ENCODE results near the gene C5orf46.
A peak's percentile ranks its signal among the peaks of the same experiment; 100 is the strongest.

Gene C5orf46

DNA sequence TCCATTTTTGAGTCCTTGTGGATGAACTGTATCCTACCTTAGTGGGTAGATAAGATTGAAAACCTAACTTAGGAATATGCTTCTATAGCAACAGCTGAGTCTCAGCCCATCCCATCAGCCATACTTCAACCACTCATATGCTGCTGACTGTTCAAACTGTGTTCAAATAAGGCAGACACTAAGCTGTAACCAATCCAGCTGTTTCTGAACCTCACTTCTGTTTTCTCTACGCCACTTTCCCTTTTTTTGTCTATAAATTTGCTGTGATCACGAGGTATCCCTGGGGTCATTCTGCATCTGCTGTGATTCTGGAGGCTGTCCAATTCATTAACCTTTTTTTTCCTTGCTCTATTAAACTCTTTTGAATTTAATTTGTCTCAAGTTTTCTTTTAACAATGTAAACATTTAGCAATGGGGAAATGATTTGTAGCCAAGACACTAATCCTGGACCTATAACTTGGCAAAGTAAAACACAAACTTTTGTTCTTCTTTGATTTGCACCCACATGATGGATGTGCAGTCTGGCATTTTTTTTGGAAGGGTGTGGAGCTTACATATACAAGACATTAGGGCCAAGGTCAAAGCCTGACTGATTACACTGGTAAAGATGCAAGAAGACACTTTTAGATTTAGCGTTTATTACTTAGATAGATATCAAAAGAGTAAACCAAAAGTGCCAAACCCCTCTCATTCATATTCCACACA is 42.7 kb downstream of the C5orf46 start:
- no peak for DNase-seq (ENCODE audit: low read depth in 1 of 2, low spot score in 1 of 2)
- in situ Hi-C loops (cut with HindIII; ENCODE audit: low pct_unique_long_range_greater_than_20kb, low sequenced_read_pairs): no loop called here
- TF ChIP-seq JUND (IDR thresholded peaks at IDR 0.05; ENCODE audit: low read depth): no peak

DNA sequence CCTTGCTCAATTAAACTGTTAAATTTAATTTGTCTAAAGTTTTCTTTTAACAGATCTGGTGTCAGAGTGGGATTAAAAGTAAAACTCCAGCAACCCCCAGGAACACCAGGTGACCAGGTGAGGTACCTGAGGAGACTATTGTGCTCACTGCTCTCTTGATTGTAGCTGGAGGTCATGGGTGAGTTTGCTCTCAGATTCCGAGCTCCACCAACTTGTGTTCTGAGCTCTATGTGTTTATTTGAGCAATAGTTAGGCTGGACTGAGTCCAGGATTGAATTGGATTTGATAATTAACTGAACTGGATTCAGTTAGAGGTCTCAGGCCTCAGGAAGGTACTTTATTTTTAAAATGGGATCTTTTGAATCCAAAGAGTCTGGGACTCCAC is 45.7 kb downstream of the C5orf46 start:
- no peak for TF ChIP-seq JUND (IDR thresholded peaks at IDR 0.05; ENCODE audit: low read depth)
- in situ Hi-C loops (cut with HindIII; ENCODE audit: low pct_unique_long_range_greater_than_20kb, low sequenced_read_pairs): no loop called here
- no peak for DNase-seq (ENCODE audit: low read depth in 1 of 2, low spot score in 1 of 2)

DNA sequence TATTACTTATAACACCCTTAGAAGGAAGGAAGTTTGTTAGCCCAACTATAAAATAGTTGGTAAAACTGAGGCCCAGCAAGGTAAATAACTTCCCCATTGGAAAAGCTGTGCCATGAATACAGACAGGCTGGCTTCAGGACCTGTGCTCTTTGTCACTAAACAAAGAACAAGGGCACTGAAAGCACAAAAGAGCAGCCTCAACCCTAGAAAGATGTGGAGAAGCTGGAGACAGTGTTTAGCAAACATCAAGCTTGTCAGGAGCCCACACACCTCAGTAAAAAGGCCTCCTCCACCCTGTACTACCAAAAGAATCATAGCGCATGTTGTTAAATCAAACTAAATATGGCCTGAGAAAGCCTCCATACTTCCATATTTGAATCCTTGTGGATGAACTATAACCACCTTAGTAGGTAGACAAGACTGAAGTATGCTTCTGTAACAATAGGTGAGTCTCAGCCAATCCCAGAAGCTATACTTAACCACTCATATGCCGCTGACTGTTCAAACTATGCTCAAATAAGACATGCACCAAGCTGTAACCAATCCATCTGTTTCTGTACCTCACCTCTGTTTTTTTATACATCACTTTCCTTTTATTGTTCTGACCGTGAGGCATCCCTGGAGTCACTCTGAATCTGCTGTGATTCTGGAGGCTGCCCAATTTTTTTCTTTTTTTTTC is 46.2 kb downstream of the C5orf46 start:
- TF ChIP-seq JUND (IDR thresholded peaks at IDR 0.05; ENCODE audit: low read depth): no peak
- no peak for DNase-seq (ENCODE audit: low read depth in 1 of 2, low spot score in 1 of 2)
- in situ Hi-C loops (cut with HindIII; ENCODE audit: low pct_unique_long_range_greater_than_20kb, low sequenced_read_pairs): no loop called here

DNA sequence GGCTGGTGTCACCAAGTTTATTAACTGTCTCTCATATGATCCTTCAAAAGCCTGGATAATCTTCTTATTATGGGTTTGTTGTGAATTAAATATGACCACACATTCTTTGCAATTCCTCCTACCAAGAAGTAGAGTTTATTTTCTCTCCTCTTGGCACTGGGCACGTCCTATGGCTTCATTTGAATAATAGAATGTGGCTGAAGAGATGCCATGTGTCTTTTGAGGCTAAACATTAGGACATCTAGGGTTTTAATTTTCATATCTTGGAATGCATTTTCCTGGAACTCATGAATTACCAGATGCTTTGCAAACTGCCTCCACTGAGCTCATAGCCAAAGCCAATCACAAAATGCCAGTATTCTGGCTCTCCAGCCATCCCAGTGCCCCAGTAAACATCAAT is 47.8 kb downstream of the C5orf46 start:
- in situ Hi-C loops (cut with HindIII; ENCODE audit: low pct_unique_long_range_greater_than_20kb, low sequenced_read_pairs): no loop called here
- DNase-seq (ENCODE audit: low read depth in 1 of 2, low spot score in 1 of 2): no peak
- TF ChIP-seq JUND (IDR thresholded peaks at IDR 0.05; ENCODE audit: low read depth): no peak

DNA sequence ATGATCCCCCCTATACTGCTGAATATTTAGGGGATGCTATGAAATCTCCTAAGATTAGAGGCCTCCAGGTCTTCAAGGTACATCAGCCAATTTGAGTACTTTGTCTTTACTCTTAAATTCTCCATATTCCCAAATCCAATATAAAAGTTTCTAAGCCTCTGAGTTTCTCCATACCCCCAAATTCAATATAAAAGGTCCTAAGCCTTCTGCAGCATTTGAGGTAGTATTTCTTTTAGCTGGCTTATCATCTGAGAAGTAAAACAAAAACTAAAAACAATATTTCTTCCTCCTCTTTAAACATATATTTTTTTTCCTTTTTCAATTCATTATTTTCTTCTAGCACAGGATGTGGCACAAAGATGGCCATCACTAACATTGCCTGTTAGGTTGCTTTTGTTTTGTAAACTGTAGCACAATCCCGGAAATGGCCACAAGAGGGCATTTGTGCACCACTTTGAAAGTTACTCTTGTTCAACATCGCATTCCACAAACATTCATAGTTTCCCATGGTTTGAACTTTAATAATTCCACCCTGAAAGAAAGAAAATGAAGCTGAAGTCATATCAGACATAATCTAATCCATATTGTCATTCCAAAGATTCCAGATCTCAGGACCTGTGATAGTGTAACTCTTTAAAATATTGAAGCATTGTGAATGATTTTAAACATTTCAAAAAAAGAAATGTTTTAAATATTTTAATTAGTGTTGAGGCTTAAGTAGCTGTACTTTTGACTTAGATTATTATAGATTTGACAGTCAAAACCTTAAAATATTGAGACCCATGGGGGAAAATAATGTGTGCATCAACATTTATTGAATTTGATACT is 48.8 kb downstream of the C5orf46 start:
- DNase-seq (ENCODE audit: low read depth in 1 of 2, low spot score in 1 of 2): peak; percentile 34 to 84
- in situ Hi-C loops (cut with HindIII; ENCODE audit: low pct_unique_long_range_greater_than_20kb, low sequenced_read_pairs): no loop called here
- TF ChIP-seq JUND (IDR thresholded peaks at IDR 0.05; ENCODE audit: low read depth): no peak

DNA sequence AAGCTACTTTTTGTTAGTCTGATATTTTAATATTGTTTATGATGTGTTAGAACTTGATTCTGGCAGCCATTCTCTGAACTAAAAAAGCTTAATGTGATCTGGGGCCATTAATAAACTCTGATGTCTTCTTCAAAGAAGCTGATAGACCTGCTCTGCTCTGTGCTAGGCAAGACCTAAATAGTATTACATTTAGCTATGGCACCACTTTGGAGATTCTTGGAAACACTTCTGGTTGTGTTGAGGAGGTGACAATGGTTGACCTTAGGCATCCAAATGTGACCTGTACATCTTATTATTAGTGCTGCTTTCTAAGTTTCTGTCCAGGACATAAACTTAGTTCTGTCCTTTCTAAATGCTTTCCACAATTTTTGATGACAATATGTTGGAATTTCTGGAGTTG is 49.5 kb downstream of the C5orf46 start:
- in situ Hi-C loops (cut with HindIII; ENCODE audit: low pct_unique_long_range_greater_than_20kb, low sequenced_read_pairs): no loop called here
- TF ChIP-seq JUND (IDR thresholded peaks at IDR 0.05; ENCODE audit: low read depth): no peak
- DNase-seq (ENCODE audit: low read depth in 1 of 2, low spot score in 1 of 2): no peak

DNA sequence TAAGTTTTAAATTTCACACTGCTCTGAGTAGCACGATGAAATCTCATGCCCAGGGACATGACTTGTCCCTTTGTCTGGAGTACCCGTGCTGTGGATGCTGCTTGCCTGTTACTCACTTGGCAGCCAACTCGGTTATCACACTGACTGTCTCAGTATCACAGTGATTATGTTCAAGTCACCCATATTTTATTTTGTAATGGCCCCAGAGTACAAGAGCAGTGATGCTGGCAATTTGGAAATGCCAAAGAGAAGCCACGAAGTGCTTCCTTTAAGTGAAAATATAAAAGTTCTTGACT is 50.6 kb downstream of the C5orf46 start:
- no peak for TF ChIP-seq JUND (IDR thresholded peaks at IDR 0.05; ENCODE audit: low read depth)
- in situ Hi-C loops (cut with HindIII; ENCODE audit: low pct_unique_long_range_greater_than_20kb, low sequenced_read_pairs): no loop called here
- DNase-seq (ENCODE audit: low read depth in 1 of 2, low spot score in 1 of 2): no peak

DNA sequence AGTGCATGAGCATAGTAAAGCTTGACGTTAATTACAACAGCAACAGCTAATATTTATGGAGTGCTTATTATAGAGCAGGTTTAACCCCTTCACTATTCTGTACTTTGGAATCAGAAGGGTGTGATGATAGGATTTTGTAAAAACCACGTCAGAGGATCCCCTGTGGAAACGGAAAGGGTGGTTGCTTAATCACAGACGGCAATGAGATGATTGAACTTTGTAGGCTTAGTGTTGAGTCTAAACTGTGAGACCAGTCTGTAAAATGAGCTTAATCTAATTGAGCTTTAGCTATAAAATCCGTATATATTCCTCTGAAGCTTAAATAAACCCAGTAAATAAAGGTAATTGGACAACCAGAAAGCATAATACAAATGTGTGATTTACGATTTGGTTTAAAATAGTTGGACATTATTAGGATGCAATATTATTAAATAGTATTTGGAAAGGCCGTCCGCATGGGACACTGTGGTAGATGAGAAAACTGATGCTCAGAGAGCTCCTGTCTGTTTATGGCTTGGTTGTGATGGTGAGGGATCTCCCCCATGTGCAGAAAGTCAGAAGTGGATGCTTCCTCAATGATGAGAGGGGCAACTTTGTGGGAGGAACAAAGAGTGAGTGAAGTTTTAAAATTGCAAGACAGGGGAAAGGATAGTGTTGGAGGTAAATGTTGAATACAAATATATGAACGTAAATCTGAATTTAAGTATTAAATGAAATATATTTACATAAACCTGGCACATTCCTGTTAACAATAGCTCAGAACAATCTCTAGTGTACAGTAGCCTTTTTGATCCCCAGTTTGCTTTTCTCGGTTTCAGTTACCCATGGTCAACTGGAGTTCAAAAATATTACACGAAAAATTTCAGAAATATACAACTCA is 51.2 kb downstream of the C5orf46 start:
- no peak for DNase-seq (ENCODE audit: low read depth in 1 of 2, low spot score in 1 of 2)
- in situ Hi-C loops (cut with HindIII; ENCODE audit: low pct_unique_long_range_greater_than_20kb, low sequenced_read_pairs): no loop called here
- TF ChIP-seq JUND (IDR thresholded peaks at IDR 0.05; ENCODE audit: low read depth): no peak

DNA sequence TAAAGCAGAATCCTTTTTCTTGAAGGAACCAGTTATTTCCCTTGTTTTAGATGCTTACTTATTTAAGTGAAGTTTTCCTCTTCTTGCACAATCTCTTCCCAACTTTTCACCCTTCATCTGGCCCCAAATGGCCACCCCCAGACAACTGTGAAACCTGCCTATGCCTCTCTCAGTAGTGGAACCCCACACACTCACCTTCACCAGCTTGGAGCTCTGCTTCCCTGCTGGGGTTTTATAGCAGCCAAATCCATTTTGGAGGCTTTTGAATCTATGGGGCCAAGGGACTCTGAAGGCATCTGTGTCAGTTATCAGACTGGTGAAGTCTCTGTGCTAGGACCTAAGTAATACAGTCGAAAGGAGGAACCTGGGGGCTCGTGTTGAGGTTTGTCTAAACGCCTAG is 52.0 kb downstream of the C5orf46 start:
- in situ Hi-C loops (cut with HindIII; ENCODE audit: low pct_unique_long_range_greater_than_20kb, low sequenced_read_pairs): no loop called here
- DNase-seq (ENCODE audit: low read depth in 1 of 2, low spot score in 1 of 2): no peak
- TF ChIP-seq JUND (IDR thresholded peaks at IDR 0.05; ENCODE audit: low read depth): no peak

DNA sequence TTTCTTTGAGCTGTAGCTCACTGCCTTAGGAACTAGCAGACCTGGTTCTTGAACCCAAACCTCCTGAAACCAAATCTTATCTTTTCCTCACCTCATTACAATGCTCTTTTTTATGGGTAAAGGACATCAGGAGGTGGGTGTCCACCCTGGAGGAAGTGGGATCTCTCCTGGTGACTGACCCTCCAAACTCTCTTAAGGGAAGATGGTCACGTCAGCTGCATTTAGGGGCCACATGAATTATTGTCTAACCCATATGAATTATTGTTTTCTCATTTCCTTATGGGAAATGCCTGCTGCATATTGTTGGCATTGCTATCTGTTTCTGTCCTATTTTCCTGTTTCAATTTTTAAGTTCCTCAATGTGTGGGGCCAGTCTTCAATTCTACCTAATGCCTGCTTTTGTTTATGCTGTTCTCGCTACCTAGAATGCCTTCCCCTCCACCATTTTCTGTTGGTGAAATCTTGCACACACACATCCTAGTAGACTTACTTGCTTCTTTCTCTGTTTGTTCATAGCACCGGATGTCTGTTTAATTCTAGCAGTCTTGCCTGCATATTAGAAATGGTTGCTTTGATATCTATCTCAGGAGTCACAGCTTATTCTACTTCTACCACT is 52.9 kb downstream of the C5orf46 start:
- DNase-seq (ENCODE audit: low read depth in 1 of 2, low spot score in 1 of 2): no peak
- no peak for TF ChIP-seq JUND (IDR thresholded peaks at IDR 0.05; ENCODE audit: low read depth)
- in situ Hi-C loops (cut with HindIII; ENCODE audit: low pct_unique_long_range_greater_than_20kb, low sequenced_read_pairs): no loop called here

DNA sequence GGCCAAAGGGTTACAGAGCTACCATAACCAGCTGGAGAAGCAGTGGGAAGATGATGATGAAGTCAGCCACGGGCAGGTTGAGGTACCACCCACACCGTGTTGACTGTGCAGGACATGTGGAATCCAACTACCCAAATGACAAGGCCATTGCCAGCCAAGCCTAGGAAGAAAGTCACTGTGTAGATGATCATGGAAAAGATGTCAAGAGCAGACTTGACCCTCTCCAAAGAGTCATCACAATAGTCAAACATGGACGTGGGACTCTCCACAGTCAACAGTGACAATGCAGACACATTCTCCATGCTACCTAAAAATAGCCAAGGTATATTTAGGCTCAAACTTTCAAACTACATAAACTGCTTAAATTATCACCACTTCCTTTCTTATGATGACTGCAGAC is 54.0 kb downstream of the C5orf46 start:
- no peak for DNase-seq (ENCODE audit: low read depth in 1 of 2, low spot score in 1 of 2)
- in situ Hi-C loops (cut with HindIII; ENCODE audit: low pct_unique_long_range_greater_than_20kb, low sequenced_read_pairs): no loop called here

DNA sequence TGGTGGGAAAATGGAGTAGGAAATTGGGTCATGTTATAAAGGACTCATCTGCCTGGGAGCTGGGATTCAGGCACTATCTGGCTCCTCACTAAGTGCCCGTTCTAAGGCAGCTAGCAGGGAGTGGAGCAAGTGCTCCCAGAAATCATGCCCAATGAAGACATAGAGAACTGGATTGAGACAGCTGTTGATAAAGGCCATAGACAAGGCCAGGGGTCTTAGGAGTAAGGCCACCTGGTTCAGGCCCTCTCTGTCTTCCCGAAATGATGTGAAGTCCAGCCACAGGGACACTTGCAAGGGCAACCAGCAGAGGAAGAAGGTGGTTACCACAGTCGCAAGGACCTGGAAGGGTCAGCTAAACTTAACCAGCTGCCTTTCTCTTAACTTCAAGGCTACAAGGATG is 54.8 kb downstream of the C5orf46 start:
- TF ChIP-seq JUND (IDR thresholded peaks at IDR 0.05; ENCODE audit: low read depth): no peak
- in situ Hi-C loops (cut with HindIII; ENCODE audit: low pct_unique_long_range_greater_than_20kb, low sequenced_read_pairs): no loop called here
- DNase-seq (ENCODE audit: low read depth in 1 of 2, low spot score in 1 of 2): no peak

More for the DNA sequence above, 54.0 kb downstream of the C5orf46 start:
- no peak for TF ChIP-seq JUND (IDR thresholded peaks at IDR 0.05; ENCODE audit: low read depth)

All from T47D (cell line).